GM19463 (cell line): Measurements from ENCODE around the gene PTPRN2.

Source experiments
- ATAC-seq: cut with Tn5 transposase; IDR thresholded peaks from one replicate; pipeline ENCODE4 v1.9.1; 2021; ENCODE audit warnings: mild to moderate bottlenecking, moderate library complexity; ENCODE audit not compliant: unreplicated experiment

PTPRN2 gene

DNA sequence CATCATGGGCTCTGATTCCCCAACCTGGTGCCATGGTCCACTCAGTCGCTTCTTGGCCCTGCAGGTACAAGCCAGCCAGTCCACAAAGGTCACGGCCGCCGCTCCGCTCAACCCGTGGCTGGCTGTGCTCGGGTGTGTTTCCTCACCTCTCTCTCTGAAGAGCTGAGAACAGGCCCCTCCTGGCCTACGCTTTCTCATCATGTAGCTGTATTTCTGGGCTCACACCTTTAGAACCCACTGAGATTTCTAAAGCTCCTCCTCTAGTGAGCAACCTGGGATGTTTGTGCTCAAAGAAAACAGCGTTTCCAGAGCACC lies 30.2 kb downstream of the PTPRN2 start:
- no peak for ATAC-seq

DNA sequence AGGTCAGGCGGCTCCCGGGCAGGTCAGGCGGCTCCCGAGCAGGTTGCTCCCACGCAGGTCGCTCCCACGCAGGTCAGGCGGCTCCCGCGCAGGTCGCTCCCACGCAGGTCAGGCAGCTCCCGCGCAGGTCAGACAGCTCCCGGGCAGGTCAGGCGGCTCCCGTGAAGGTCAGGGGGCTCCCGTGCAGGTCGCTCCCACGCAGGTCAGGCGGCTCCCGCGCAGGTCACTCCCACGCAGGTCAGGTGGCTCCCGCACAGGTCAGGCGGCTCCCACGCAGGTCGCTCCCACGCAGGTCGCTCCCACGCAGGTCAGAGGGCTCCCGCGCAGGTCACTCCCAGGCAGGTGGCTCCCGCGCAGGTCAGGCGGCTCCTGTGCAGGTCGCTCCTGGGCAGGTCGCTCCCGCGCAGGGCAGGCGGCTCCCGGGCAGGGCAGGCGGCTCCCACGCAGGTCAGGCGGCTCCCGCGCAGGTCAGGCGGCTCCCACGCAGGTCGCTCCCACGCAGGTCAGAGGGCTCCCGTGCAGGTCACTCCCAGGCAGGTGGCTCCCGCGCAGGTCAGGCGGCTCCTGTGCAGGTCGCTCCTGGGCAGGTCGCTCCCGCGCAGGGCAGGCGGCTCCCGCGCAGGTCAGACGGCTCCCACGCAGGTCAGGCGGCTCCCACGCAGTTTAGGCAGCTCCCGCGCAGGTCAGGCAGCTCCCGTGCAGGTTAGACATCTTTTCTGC lies 30.7 kb downstream of the PTPRN2 start:
- ATAC-seq: no peak

DNA sequence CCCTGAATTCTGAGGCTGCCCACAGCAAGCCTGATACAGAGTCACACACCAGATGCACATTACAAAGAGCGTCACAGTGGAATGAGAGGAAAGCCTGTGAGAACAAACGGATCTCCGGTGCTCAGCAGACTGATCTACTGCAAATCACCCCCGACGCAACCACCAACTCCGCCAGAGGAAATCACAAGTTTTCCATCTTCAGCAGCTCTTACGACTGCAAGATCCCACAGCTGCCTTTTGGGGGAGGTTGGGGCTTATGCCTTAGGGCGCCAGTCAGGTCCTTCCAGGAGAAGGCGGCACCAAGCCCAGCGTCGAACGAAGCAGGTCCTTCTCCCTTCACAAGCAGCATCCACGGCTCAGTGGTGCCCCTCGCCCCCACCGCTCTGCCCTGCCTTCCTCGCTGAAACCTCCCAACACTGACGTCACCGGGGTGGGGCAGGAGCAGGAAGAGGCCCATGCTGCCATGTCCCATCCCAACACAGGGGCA lies 32.5 kb downstream of the PTPRN2 start:
- ATAC-seq: no peak

DNA sequence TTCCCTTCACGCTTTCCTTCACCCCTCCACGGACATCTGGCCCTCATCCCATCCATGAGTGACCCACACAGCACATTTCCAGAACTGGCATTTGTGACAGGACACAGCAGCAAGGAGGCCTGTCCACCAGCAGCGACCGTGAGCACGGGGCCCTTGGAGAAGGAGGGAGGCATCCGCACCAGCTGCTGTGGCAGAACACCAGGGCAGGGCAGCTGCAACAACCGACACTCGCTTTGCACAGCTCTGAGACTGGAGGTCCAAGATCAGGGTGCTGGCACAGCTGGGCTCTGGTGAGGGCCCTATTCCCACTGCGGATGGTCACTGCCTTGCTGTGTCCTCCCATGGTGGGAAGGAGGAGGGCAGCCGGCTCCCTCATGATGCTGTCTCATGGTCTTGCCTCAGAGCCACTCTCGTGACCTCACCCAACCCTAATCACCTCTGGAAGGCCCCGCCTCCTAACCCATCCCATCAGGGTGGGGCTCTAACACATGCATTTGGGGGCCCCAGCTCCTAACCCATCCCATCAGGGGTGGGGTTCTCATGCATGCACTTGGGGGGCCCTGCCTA lies 36.7 kb downstream of the PTPRN2 start:
- ATAC-seq: no peak

DNA sequence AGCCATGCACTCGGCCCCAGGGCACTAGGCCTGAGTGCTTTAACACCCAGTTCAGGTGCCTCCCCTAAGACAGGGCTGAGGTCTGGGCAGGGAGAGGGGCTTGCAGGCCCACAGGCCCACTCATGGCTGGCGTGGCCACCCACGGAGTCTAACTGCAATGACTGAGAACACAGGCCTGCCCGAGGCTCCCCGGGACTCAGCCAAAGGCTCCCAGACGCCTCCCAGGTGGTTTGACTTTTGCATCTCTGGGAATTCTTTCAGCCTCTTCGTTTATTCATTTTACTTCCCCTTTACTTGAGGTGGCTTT lies 37.3 kb downstream of the PTPRN2 start:
- no peak for ATAC-seq

DNA sequence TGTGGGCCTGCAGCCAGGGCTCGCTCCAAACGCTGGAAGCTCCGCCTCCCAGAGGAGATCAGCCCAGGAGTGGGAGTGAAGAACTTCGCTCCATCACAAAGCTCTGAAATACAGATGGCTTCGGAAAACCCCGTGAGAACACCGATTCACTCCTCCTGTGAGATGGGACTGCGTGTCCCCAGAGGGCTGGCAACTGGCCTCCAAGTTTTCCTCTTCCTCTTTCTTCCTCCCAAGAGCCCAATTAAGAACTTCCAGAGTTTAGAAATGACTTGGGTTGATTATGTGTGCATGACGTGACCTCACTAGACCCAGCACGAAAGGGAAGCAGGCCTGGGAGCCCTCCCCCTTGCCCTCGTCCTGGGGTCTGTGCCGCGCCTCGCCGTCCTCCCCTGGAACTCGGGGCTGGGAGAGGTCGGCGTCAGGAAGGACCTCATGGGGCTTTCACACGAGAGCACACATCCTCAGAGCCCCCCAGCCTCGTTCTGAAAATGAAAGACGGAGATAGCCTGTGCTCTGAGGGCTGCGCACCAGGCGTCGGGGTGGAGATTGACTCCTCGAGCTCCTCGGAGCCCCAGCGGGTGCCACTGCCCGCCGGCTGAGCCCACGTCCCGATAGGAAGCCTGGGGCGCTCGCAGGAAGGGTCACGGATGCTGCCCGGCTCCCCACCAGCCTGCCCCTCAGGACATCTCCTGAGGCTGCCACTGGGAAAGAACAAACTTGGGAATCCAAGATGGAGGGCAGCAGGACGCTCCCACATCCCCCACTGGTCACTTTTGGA lies 37.8 kb downstream of the PTPRN2 start:
- no peak for ATAC-seq

DNA sequence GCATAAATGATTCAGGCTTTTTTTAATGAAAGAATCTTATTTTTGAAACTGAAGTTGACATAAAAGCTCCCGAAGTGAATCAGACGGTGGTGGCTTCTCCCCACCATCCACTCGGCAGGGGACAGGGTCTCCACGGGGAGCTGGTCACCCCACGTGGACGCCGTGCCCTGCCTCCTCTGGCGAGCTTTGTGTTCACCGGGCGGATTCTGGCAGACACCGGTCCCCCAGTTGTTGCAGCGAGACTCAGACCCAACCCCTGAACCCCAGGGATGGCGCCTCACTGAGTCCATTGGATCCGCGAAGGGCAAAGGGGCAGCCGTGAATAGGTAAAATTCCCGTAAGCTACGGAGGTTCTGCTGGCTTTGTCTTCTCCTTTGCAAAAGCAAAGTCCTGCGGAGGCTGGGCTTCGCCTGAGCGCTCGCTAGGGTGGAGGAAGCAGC lies 38.4 kb downstream of the PTPRN2 start:
- ATAC-seq: no peak

DNA sequence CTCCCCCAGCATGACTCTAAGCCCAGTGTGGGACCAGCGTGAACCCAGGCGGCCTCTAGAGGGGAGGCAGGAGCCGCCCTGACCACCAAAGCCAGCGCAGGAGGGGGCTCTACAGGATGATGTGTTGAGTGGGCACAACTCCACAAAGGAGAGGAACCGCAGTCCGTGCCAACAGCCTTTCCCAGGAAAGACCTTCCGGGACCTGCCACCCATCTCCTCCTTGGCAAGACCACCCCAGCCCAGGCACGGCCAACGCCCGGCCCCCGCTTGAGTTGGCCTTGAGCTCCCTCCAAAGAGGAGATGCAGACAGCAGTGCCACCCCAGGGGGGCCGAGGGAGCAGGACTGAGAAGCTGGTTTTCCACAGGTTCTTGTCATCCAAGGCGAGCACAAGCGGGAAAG lies 38.9 kb downstream of the PTPRN2 start:
- ATAC-seq: no peak

DNA sequence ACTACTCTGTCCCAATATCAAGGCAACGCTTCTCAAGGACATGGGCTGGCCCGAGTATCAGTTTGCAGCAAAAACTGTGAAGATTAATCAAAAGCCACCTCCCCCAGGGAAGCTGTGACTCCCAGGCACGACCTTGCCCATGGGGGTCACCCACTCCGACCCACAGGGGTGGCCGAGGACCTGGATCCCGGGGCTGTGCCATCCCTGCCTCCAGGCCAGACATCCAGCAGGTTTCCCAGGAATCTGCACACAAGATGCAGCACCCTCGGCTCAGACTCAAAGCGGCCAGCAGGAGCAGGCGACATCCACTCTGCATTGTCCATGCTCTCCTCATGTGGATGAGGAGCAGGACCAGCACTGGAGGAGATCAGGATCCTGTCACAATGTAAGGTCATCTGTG lies 39.8 kb downstream of the PTPRN2 start:
- no peak for ATAC-seq

DNA sequence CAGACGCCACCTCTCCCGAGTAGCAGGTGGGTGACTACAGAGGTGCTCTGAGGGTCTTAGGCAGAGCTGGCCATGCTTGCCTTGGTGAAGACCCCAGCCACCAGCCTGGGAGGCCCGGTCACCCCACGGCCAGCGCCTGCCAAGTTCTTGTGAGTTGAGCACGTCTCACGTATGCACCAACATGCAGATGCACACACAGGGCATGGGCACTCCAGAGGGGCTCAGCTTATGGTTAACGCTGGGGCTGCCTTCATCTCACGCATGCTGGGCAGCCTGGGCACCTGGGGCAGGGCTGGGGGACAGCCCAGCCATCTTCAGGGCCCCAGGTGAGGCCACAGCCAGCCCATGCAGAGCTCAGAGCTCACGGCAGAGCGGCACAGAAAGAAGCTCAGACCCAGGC lies 41.0 kb downstream of the PTPRN2 start:
- ATAC-seq: no peak

DNA sequence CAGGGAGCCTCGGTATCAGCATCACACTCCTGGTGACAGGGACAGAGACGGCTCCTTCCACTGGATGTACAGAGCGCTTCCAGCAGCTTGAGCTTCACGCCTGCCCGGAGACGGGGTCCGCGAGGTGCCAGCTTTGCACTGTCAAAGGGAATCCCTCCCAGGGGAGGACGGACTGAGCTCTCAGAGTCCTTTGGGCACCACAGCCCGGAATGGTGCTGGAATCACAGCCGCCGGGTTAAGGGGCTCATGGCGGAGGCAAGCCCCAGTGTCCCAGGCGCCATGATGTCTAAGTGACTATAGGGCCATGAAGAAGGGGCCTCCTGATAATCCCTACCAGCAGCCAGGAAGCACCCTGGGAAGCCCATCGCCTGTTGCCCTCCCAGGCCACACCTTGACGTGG lies 41.4 kb downstream of the PTPRN2 start:
- ATAC-seq: no peak

DNA sequence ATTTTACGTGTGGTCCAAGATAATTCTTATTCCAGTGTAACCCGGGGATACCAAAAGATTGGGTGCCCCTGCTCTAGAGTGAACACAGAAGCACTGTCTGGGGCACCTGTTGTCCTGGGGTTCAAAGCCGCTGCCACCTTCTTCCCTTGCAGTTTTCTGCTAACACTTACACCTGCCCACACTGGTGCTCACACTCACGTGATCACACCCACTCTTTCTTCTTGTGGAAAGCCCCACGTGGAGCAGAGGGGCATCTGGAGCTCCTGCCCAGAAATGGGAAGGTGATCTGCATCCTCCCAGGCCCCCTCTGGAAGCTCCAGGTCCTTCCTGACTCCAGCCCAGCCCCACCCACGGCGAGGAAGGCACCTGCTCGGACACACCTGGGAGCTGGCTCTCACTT lies 42.9 kb downstream of the PTPRN2 start:
- ATAC-seq: no peak

DNA sequence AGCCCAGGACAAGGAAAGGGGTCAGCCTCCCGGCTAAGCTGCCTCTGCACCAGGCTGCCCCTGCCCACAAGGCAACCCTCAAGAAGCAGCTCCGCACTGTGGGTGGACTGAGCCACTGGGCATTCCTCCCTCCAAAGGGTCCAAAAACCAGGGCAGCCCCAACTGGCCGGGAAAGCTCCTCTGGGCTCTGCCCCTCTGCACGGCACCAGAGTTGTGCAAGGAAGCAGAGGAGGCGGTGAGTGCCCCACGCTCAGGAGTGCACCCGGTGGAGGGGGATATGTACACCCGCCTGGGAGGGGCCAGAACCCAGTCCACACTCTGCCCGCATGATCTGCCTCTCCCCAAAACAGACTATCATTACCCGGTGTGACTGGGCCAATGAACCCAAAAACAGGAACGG lies 43.8 kb downstream of the PTPRN2 start:
- no peak for ATAC-seq

DNA sequence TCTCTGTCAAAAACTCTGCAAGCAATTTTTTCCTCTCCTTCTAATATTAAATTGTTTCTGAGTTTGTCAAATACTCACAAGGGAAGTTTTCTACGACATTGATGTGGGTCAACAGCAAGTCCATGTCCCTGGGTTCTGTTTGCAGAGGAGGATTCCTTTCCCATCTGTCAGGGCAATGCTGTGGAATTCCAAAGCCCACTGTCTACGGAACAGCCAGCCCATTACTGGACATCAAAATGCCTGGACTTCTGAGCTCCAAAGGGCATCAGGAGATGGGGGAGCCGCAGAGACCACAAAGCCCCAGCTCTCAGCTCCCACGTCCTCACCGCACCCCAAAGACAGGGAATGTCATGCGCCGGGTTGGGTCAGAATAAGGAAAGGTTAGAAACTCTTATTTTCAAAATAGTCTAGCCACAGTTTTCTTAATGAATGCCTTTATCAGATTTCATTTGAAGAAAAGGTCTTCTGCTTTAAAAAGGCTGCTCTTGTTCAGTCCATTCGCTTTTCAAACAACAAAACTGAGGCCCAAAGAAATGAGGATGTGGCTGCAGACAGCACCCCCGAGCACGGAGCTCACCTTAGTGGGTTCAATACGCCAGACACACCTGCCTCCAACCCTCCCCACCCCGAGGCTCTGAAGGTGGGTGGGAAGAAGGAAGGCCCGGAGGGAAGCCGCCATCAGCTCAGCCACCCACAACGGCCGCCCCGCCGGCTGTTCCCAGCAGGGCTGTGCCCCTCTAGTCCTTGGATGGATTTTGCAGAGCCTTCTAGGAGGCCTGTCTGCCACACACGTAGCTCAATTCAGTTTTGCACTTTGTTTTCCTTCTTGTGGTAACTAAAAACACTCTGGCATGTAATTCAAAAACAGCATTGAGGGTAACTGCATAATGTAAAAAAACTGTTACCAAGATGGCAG lies 44.7 kb downstream of the PTPRN2 start:
- no peak for ATAC-seq

DNA sequence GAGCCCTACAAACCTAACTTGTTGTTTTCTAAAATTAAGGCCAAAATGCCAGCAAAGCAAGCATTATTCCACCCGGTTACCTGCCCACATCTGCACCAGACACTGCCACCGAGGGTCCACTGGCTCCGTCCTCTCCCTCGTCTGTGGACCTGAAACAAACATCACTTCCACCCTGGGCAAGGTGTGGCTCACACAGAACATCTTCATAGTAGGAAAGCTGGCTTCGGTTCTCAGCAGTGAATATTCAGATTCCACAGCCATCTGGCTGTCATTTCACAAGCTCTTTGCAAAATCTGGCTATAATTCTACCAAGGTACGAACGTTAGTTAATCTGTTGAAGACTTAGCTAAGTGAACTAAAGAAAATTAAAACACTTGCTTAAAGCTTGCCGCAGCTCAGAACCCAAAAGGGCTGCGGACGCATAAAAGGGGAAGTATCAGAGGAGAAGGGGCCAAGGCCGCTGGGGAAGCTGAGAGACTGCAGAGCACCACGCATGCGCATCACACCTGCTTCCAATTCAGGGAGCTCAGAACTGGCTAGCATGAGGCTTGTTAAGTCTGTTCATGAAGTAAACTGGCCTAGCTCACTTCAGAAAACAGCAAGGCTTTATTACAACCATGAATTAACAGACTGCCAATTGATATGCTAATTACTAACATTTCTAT lies 46.1 kb downstream of the PTPRN2 start:
- no peak for ATAC-seq

DNA sequence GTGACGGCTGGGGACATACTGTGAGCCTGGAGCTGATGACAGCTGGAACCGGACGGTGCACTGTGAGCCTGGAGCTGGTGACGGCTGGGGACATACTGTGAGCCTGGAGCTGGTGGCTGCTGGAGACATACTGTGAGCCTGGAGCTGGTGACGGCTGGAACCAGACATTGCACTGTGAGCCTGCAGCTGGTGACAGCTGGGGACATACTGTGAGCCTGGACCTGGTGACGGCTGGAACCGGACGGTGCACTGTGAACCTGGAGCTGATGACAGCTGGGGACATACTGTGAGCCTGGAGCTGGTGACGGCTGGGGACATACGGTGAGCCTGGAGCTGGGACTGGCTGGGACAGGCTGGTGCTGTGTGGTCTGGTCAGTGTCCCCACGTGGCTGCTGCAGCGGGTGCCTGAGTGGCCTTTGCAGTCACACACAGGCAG lies 47.9 kb downstream of the PTPRN2 start:
- ATAC-seq: no peak

DNA sequence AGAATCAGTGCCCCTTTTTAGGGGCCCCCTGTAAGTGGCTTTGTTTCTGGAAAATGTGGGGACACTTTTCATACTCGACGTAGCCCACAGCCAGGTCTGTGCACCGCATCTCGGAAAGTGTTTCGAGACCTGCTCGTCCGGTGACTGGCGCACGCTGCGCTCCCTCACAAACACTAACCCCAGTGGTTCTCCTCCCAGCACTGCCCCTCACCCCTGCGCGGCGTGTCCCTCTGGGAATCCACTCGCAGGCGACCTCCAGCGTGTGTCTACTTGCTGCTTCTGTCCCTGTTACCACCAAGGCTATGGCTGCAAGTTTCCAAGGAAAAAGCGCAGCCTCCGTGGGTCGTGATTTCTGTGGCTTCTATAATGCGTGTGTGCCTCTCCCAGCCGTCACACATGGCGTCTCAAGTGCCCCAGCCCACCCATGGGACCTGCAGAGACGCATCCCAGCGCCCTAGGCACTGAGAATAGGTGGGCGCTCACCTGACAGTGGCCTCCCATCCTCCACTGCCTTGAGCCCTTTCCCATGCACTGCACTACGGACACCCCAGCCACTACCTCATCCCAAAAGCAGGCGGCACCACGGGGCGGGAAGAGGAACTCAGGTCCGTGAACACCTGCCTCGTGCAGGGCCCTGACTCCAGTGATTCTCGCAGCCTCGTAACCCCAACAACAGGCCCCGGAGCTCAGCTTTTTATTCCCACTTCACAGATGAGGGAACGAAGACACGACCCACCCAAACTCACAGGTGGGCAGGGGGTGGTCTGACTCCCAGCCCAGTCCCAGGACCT lies 49.3 kb downstream of the PTPRN2 start:
- no peak for ATAC-seq

DNA sequence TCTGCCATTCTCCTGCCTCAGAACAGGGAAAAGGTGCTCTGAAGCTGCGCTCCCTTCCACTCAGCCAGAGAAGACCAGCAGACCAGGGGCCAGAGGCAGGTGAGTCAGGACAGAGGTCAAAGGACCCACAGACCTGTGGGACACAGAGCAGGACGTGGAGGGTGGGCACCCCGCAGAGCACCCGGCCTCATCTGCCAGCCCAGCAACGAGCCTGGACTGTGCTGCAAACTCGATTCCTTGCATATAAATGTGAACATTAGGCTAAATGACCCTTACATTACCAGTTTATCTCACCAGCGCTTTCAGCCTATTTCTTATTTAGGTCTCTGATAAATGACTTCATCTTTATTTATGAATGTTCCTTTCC lies 50.1 kb downstream of the PTPRN2 start:
- no peak for ATAC-seq

DNA sequence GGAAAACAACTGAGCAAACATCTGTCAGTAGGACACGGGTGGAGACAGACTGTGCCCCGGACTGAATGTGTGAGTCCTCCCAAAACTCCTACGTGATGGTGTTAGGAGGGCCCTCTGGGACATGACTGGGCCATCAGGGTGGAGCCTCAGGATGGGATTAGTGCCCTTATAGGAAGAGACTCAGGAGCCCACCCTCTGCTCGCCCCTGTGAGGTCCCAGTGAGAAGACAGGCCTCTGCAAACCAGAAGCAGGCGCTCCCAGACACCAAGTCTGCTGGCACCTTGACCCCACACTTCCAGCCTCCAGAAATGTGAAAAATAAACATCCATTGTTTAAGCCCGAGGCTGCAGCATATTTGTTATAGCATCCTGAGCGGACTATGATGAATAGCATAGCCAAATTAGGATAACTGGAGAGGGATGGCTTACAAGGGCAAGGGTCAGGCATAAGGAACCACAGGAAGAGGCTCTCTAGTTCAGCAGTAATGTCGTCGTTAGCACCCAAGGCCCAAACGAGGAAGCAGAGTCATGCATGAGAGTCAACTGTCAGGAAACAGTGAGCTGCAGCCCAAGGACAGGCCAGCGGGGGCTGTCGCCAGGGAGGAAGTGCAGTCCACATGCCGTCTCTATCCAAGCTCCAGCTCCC lies 50.6 kb downstream of the PTPRN2 start:
- ATAC-seq: no peak

DNA sequence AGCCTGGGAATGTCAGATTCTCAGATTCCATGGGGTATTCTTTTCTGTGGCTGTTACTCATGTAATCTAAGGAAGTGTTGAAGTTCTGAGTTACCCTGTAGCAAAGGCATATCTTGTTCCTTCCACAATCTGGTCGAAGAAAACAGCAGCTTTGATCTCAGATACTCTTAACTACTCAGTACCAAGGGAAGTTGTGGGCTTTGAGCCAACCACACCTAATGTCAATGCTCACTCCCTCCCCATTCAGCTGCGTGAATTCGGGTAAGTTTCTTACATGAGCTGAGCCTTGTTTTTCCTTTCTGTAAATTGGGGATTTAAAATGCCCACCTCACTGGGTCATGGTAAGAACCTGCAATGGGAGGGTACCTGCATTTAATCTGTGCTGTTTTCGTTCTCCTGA lies 52.5 kb downstream of the PTPRN2 start:
- ATAC-seq: no peak
